Measurements from ENCODE around the gene DNAJC24. TPM values are rescaled to one million over a fixed set of nuclear protein-coding genes. Genes with fewer than 3 reads are reported as not detected.

DNAJC24 gene
- total RNA-seq, 2 experiments from 2014 or later = 12.6 to 13.0 TPM

- Mint-ChIP-seq H3K4me1 (ENCODE audit: low read depth) (no peaks in the 10 kb centered on the region), H3K27me3 (no peaks in the 10 kb centered on the region), H3K9me3 (no peaks in the 10 kb centered on the region), H3K36me3 (ENCODE audit: low read depth) (peaks cover 4% of the 10 kb centered on the region), H3K27ac (no peak overlapping the region), H3K4me3 (no peak overlapping the region)
- ChIA-PET CTCF (no interaction called here), POLR2A (no interaction called here)
- intact Hi-C loops (cut with micrococcal nuclease) = no loop called here
- TF ChIP-seq, protein P1, sequence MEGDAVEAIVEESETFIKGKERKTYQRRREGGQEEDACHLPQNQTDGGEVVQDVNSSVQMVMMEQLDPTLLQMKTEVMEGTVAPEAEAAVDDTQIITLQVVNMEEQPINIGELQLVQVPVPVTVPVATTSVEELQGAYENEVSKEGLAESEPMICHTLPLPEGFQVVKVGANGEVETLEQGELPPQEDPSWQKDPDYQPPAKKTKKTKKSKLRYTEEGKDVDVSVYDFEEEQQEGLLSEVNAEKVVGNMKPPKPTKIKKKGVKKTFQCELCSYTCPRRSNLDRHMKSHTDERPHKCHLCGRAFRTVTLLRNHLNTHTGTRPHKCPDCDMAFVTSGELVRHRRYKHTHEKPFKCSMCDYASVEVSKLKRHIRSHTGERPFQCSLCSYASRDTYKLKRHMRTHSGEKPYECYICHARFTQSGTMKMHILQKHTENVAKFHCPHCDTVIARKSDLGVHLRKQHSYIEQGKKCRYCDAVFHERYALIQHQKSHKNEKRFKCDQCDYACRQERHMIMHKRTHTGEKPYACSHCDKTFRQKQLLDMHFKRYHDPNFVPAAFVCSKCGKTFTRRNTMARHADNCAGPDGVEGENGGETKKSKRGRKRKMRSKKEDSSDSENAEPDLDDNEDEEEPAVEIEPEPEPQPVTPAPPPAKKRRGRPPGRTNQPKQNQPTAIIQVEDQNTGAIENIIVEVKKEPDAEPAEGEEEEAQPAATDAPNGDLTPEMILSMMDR (IDR thresholded peaks at IDR 0.05) = no peak
- DNase-seq (no peak), ATAC-seq (no peak)
Observed at GRCh38 chr11:31383116-31383515, 13.5 kb downstream of the DNAJC24 start.

GRCh38 chr11:31387379-31387778 is 17.7 kb downstream of the DNAJC24 start:
- intact Hi-C loops (cut with micrococcal nuclease) = no loop called here
- no peaks in the 10 kb centered on the region for H3K9me3 Mint-ChIP-seq
- H3K27ac Mint-ChIP-seq = no peak overlapping the region
- no peaks in the 10 kb centered on the region for H3K27me3 Mint-ChIP-seq
- no peaks in the 10 kb centered on the region for H3K4me1 Mint-ChIP-seq (ENCODE audit: low read depth)
- DNase-seq (no peak), ATAC-seq (no peak)
- TF ChIP-seq, protein P1 (IDR thresholded peaks at IDR 0.05) = no peak
- peaks cover 5% of the 10 kb centered on the region for H3K36me3 Mint-ChIP-seq (ENCODE audit: low read depth)
- no peak overlapping the region for H3K4me3 Mint-ChIP-seq
- CTCF ChIA-PET = no interaction called here
- POLR2A ChIA-PET = no interaction called here

- ATAC-seq = no peak
- Mint-ChIP-seq H3K27me3 (no peaks in the 10 kb centered on the region), H3K4me1 (ENCODE audit: low read depth) (no peaks in the 10 kb centered on the region), H3K4me3 (no peak overlapping the region), H3K36me3 (ENCODE audit: low read depth) (peaks cover 17% of the 10 kb centered on the region), H3K27ac (no peak overlapping the region), H3K9me3 (no peaks in the 10 kb centered on the region)
- intact Hi-C loops (cut with micrococcal nuclease) = loop anchor here (1.0 kb wide), 1 partner anchor 561 kb away; no protein-coding TSS in a partner anchor
- POLR2A ChIA-PET = no interaction called here
- TF ChIP-seq, protein P1 (IDR thresholded peaks at IDR 0.05) = peak; percentile 61
- CTCF ChIA-PET = interaction anchor here (1.2 to 2.1 kb wide), 6 partner anchors 8 to 610 kb away, joined by 3 to 6 read pairs (median 4); no protein-coding TSS in a partner anchor
- no peak for DNase-seq
Observed at GRCh38 chr11:31397239-31397834, 27.7 kb downstream of the DNAJC24 start.

DNA sequence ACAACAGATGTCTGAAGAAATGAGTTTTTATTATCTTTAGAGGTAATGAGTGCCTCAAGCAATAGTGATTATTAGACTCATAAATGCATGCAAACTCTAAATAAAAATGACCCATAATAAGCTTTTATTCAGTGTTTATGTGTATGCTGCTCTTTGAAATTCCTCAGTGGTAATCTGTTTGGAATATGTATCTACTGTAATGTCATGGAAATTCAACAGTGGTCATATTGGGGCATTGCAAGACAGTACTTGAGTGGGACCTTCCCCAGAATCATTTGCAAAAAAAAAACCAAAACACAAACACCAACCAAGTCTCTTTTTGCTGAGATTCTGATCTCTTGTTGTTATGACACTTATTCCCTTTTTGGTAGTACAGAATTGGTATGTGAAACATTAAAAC is 35.0 kb downstream of the DNAJC24 start:
- H3K27me3 Mint-ChIP-seq = no peaks in the 10 kb centered on the region
- H3K36me3 Mint-ChIP-seq (ENCODE audit: low read depth) = peaks cover 22% of the 10 kb centered on the region
- intact Hi-C loops (cut with micrococcal nuclease) = no loop called here
- no peaks in the 10 kb centered on the region for H3K9me3 Mint-ChIP-seq
- TF ChIP-seq, protein P1 (IDR thresholded peaks at IDR 0.05) = no peak
- H3K4me1 Mint-ChIP-seq (ENCODE audit: low read depth) = peaks cover 5% of the 10 kb centered on the region
- POLR2A ChIA-PET = no interaction called here
- H3K27ac Mint-ChIP-seq = no peak overlapping the region
- CTCF ChIA-PET = interaction anchor here (1.6 kb wide), 1 partner anchor 8 kb away, joined by 6 read pairs; no protein-coding TSS in a partner anchor
- no peak for DNase-seq
- H3K4me3 Mint-ChIP-seq = no peak overlapping the region
- no peak for ATAC-seq

DNA sequence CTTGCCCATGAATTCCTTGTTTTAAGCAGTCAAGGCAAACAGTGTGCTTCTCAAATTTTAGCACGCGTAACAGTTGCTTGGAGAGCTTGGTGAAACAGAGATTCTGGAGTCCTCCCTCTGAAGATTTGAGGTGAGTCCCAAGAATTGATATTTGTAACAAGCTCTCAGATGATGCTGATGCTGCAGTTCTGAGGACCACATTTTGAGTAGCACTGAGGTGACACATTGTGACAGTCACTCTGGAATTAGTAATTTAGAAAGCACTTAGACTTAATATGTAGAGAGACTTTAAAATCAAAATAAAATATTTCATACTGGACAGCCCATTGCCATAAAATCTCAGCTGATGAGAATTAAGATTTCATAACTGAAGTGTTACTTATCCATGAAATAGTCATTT is 38.5 kb downstream of the DNAJC24 start:
- Mint-ChIP-seq H3K4me3 (no peak overlapping the region), H3K27ac (no peak overlapping the region), H3K9me3 (no peaks in the 10 kb centered on the region), H3K4me1 (ENCODE audit: low read depth) (peaks cover 5% of the 10 kb centered on the region), H3K27me3 (no peaks in the 10 kb centered on the region), H3K36me3 (ENCODE audit: low read depth) (peaks cover 13% of the 10 kb centered on the region)
- ATAC-seq = peak; percentile 65
- intact Hi-C loops (cut with micrococcal nuclease) = no loop called here
- TF ChIP-seq, protein P1 (IDR thresholded peaks at IDR 0.05) = no peak
- CTCF ChIA-PET = no interaction called here
- POLR2A ChIA-PET = no interaction called here
- DNase-seq = no peak

Measured in activated CD8-positive, alpha-beta T cell treated with anti-CD3 and anti-CD28 coated beads for 36 hours (primary cell).